GM19372 (cell line): ENCODE results near the gene TAB2.
"Not testable (repeated sequence)": the region's sequence is repeated elsewhere in the genome, so short reads cannot be mapped to it uniquely, and the experiment has no call there.

ENCODE experiments used
- ATAC-seq: cut with Tn5 transposase; IDR thresholded peaks from one replicate; pipeline ENCODE4 v1.9.1; 2021; ENCODE audit warnings: mild to moderate bottlenecking, low read depth, moderate library complexity; ENCODE audit not compliant: unreplicated experiment

TAB2 gene

DNA sequence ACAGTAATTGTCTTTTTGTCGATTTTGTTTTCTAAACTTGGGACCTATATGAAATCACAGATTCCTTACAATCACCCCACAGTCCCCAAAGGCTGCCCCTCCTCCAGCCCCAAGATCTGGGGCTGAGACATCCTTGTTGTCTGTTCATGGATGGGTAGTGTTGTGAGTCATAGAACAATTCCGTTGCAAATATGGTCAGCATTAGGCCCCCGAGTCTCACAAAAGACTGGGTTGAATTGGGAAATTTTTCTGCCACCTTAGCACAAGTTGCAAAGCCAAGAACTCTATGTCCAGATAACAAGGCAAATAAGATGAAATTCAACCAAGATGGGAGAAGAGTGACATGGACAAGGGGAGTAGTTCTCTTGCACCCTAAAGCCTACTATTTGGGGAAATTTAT, 10.5 kb upstream of the TAB2 start:
- ATAC-seq = no peak

DNA sequence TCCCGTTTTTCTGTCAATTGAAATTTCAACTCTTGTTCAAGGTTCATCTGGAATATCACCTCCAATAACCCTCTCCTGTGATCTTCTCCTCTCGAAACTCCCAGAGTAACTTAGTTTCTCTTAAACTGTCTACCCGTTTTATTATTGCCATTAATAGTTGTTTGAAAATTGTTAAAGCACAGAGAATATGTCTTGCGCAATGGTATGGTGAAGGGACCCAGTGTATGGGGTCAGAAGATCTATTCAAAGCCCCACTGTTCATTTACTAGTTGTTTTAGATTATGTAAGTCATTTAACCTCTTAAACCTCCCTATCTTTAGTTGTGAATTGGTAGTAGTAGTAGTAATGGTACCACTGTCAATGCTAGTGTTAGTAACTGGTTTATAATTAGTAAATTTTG, 6.2 kb upstream of the TAB2 start:
- no peak for ATAC-seq

DNA sequence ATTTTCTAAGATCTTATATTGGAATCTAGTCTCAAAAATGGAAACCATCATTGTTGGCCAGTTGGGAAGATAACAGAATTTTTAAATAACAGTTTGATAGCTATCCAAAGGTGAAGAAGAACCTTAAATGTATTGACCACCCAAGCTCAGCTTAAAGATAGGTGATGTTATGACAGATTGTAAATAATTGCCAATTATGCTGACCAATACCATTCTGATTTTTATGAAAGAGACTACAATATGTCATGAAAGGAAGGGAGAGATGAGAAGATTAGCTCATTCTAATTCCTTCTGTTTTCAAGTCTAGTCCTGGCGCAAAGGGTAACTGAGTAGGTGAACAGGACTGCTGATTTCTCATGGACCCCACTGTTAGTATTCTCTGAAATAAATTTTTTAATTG, 5.7 kb upstream of the TAB2 start:
- ATAC-seq = no peak

DNA sequence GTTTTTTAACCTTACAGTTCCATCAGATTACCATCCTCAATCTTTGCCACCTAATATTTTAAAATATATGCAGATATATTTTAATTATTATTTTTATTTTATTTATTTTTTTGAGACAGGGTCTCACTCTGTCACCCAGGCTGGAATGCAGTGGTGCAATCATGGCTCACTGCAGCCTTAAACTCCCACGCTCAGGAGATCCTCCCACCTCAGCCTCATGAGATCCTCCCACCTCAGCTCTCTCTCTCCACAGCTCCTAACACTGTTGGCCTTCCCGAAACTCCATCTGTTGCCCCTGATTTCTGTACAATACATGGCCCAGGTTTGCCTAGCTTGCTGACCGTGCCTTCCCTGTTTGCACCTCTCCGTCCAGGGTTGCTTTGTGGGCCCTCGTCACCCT, 4.4 kb upstream of the TAB2 start:
- no peak for ATAC-seq

DNA sequence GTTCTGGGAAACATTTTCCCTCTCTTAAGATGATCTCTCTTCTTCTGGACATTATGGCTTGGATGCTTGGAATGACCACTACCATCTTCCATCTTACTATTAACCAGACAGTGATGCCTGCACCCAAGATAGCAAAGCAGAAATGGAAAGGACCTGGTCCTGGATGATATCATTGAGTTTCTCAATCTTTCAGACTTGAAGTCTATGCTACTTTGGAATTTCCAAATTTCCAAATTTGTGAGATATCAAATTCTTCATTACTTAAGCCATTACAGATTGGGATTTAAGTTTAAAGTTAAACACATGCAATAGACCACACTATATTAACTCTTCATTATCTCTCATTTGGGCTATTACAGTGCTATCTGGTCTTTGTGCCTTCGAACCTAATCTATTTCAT, 3.7 kb upstream of the TAB2 start:
- ATAC-seq = no peak

DNA sequence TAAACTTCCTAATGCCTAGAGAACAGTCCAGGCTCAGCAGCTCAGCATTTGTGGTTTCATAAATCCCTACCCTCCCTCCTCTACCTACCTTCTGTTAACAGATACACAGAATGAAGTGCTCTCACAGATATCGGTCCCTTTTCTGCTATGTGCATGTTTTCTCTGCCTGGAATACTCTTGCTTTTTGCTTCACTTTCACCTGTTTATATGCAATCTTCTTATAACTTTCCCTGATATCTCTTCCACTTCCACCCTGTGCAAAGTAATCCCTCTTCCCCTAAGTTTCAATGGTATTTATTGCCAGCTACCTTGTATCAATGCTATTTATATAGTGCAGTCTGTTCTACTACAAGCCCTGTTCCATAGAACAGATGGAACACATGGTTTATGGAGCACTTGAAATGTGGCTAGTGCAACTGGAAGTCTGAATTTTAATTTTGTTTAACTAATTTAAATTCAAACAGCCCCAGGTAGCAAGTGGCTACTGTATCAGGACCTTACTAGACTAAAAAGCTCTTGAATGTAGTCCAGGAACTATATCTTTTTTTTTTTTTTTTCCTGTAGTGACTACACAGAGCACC, 3.1 kb upstream of the TAB2 start:
- ATAC-seq = no peak

DNA sequence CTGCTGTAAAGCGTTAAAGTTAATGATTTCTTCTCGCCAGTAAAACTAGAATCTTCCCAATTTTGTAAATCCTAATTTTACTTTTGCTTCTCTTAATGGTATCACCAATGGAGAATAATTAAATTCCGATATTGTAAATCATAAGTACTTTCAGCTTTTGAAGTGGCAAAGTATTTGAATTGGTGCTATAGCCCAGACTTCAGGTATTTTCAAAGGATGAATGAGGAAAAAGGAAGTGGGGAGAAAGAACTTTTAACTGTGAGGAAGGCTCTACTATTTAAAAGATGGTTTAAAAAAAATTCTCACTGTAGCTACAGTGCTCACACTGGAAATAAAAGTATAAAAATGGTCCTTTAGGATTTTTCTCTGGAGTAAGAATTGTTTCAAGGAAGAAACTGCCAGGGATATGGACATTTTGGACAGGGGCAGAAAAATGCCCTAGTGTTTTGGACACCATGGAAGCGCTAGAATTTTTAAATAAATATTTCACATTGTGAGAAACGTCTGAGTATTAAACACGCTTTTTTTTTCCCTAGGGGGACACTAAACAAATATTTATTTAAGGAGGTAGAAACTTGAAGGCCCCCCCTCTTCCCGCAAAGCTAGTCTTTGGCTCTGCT, 1.3 kb upstream of the TAB2 start:
- ATAC-seq = no peak

DNA sequence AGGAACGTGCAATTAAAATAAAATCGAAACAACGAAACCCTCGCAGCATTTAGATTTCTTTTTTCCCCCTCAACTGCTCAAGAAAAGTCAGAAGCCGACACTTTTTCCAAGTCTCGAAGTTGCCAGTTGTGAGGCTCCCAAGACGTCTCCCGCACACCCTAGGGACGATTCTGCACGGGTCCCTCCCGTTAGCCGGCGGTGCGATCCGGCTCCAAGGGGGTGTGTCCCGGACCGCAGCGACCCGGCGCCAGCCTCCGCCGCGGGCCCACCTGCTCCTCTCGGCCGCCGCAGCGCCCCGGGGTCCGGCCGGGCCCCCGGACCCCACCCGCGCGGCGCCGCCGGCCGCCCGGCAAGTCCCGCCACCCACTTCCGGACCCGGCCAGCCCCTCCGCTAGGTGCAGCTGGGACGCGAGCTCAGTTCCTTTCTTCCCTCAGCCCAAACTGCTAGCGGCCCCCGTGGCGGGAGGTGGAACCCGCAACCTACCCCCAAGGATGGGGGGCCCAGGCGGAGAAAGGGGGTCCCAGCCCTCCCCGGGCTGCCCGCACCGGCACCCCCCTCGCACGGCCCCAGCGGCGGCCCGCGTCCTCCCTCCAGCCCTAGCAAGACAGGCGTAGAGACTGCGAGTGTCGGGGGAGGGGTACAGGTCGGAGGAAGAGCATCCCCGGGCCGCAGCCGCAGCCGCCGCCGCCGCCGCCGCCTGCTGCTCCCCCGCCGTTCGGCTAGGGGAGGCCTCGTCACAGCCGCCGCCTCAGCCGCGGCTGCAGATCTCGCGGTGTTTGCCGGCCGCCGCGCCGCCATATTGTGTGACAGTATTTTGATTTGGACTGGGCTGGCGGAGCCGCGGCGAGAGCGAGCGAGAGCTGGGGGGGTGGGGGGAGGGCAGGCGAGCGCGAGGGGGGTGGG, 520 bp upstream of the TAB2 start:
- peak; percentile 72 for ATAC-seq

DNA sequence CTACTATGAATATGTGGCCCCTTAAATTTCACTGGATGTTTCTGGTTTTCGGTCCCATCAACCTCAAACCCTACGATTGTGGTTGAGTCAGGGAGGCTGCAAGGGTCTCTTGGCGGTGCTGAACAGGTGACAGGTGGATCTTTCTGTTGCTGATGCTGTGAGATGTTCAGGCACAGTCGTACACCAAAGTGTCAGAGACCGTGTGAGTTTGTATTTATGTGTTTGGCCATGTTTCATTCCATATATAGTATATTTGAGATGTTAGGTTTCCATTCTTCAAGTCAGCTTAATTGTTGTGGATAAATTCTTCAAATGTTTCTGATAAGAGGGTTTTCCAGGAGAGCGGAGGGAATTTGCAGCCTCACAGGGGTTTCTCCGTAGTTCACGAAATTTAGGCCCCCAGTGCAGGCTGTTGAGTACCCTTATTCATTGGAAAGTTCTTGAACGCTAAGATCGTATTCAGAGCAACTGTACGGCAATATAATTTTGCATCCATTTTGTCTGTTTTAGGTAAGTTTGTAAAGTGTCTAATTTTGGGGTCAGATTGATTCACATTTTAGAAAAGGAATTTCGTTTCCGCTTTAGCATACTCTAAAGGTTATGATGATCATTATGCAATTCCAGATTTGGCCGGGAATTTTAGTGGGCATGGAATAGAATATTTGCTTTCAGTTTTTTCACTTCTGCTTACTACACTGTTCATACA, 1.2 kb downstream of the TAB2 start:
- ATAC-seq = no peak

DNA sequence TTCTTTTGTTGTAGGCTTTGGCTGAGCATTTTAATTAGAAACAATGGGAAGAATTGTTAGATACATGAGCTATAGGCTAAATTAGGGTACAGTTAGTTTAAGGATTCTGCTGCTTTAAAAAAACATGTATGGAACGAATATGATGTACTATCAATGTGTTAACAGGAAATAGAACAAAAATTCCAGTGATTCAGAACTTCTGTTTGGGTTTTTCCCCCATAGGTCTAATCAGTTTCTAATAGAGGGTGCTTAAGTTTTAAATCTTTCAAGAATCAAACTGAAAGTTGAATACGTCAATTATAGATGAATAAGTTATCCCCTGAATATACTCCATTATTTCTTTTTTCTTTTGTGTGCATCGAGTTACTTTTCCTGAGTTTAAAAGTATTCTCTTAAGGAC, 1.9 kb downstream of the TAB2 start:
- no peak for ATAC-seq

DNA sequence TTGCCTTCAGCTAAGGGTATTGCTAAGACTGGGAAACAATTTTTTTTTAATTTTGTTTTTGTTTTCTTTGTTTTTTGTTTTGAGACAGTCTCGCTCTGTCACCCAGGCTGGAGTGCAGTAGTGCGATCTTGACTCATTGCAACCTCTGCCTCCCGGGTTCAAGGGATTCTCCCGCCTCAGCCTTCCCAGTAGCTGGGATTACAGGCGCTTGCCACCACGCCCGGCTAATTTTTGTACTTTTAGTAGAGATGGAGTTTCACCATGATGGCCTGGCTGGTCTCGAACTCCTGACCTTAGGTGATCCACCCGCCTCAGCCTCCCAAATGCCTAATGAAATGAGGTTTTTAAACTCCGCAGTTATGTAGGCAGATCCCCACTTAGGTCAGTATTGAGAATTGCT, 2.5 kb downstream of the TAB2 start:
- ATAC-seq = not testable (repeated sequence)

DNA sequence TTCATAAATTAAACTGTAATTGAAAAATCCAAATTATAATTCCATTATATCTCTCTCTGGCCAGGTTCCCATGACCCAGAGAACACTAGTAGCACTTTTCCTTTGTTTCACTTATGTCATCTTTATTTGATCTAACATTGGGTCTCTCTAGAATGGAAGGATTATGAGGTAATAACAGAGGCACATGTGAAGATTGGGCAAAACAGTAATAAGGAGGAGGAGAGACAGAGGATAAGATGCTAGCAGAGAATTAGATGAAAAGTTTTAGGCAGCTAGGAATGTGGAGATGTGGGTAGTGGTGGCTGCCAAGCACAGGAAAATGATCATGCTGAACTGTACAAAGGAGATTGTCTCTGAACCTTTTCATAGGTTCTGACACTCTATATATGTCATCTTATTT, 3.3 kb downstream of the TAB2 start:
- no peak for ATAC-seq

DNA sequence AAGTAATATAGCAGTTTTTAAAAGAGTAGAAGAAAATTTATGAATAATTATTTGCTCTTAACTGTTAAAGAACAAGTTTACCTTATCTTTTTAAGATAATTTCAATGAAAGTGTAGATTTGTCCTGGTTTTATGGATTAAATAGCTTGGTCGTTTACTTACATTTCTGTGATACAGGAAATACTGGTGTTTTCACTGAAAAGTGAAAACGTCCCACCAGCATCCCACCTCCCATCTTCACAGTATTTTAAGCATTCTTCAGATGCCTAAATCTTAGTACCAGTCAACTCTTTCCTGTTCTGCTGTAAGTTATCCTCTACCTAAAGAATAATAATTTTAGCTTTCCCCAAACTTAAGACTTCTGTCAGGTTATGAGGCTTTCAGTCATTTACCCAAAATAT, 5.8 kb downstream of the TAB2 start:
- no peak for ATAC-seq

DNA sequence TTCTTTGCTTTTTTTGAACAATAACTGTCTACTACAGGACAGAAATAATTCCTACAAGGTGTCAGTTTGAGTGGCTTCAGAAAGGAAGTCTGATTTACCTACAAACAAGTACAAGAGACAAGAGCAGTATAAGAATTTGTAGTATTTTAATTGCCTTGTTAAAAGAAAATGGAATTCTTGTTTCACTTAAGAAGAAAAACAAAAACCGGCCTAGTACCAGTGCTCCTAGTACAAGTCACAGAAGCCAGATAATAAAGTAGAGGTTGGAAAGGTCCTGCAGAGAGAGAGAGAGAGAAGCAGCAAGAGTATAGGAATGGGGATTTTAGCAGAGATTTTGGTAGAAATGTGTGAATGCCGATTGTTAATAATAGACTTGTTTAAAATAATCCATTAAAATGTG, 6.4 kb downstream of the TAB2 start:
- no peak for ATAC-seq

DNA sequence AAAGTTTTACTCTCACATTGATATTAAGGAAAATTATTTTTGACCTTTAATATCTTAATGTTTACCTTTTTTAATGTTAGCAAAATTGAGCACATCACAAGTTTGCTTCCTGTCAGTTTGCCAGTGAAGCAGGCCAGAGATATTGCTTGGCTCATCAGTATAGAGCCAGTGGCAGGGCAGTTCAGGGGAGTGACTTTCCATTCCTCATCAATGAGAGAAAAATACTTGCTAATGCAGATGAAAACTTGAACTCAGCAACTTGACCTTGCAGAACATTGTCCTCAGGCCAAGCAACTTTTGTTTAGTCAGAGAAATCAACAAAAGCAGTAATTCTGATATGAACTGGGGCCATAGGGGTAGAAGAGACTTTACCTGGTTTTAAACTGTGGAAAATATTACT, 6.9 kb downstream of the TAB2 start:
- no peak for ATAC-seq

DNA sequence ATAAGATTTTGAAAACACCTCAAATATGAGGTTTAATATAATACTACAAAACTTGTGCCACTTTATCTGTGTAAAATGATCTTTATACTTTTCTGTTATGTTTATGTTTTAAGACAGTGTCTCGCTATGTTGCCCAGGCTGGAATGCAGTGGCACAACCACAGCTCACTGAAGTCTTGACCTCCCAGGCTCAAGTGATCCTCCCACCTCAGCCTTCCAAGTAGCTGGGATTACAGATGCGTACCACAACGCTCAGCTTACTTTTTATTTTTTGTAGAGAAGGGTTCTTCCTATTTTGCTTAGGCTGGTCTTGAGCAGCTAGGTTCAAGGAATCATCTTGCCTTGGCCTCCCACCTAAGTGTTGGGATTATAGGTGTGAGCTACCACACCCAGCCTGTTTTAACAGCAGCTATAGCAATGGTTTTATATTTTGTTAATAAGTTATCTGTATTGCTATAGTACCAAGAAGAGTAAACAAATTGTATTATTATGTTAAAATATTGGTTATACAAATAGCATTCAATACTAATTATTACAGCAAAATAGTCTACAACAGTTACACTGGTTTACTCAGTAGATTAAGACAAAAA, 8.2 kb downstream of the TAB2 start:
- ATAC-seq = no peak

DNA sequence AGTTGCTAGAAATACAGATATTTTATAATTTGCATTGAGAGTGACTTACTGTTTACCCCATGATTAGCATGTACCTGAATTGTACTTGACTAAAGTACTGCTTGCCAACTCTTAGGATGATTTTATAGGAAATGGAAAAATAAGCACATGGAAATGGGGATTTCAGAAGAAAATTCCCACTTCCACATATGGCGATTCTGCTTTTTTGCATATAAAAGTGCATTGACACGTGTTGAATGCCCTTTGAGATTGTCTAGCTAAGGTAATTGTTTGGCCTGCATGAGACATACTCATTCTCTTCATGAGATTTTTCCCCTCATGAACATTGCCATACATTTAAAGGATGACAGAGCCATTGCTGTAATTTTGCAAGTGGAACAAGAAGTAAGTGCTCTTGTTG, 10.1 kb downstream of the TAB2 start:
- no peak for ATAC-seq

DNA sequence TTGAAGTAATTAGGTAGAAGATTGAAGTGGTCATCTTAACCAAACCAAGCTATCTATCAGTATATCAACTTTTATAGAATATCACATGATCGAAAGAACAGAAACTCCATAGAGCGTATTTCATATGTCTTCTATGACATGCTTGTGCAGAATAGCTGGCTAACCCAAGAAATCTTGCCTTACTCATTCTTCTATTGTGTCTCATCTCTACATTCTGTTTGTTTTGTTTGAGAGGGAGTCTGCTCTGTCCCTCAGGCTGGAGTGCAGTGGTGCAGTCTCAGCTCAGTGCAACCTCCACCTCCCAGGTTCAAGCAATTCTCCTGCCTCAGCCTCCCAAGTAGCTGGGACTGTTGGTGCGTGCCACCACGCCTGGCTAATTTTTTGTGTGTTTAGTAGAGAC, 10.6 kb downstream of the TAB2 start:
- no peak for ATAC-seq

DNA sequence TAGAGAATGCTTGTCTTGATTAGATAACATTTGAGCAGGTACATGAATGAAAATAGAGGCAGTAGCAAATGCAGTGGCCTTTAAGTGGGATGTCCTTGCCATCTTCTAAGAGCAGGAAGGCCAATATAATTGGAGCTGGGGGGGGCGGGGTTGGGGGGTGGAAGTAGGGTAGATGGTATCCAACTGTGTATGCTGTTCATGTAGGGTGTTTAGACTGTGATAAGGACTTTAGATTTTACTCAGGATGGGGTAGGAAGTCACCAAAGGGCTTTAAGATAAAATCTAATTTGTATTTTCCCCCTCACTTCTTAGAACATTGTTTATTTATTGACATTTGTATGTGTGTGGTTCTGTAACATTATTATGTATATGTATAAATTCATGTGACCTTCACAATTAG, 12.0 kb downstream of the TAB2 start:
- no peak for ATAC-seq

DNA sequence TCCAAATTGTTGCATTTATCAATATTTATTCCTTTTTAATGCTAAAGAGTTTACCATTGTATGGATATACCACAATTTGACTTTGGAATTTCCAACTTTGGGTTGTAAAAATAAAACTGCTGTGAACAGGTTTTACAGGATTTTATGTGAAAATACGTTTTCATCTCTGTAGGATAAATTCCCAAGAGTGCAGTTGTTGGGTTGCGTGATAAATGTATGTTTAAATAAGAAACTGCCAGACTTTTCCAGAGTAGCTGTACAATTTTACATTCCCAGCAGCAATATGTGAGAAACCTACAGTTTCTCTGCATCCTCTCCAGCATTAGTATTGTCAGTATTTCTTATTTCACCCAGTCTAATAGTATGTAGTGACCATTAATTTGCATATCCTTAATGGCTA, 12.6 kb downstream of the TAB2 start:
- ATAC-seq = no peak
